Measurements from ENCODE around the gene KRTAP5-1.

KRTAP5-1 gene

DNA sequence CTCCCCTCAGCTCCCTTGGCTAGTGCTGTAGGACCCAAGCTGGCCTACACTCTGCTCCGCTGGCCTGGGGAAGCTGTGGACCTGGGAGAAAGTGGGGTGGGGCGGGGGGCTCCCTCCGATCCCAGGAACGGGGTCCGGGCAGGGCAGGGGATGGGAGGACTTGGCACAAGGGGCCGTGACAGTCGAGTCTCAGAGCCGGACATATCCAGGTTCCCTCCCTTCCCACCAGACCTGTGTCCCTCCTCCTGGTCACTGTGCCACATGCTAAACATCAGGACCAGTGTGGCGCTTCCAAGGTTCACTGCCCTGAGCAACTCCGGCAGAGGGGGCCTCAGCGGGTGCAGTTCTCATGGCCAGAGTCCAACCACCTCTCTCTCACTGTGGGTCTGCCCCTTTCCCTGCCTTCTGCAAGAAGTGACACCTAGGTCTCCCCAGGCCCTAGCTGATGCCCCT lies 15.1 kb downstream of the KRTAP5-1 start:
- Histone ChIP-seq H3K79me2 (ENCODE audit: control insufficient read depth, insufficient read depth, low read length, poor library complexity) (peaks cover 9% of the 10 kb centered on the region), H2AK5ac (ENCODE audit: low read length) (no peak overlapping the region), H2BK5ac (ENCODE audit: low read depth, low read length, poor library complexity) (no peak overlapping the region)

DNA sequence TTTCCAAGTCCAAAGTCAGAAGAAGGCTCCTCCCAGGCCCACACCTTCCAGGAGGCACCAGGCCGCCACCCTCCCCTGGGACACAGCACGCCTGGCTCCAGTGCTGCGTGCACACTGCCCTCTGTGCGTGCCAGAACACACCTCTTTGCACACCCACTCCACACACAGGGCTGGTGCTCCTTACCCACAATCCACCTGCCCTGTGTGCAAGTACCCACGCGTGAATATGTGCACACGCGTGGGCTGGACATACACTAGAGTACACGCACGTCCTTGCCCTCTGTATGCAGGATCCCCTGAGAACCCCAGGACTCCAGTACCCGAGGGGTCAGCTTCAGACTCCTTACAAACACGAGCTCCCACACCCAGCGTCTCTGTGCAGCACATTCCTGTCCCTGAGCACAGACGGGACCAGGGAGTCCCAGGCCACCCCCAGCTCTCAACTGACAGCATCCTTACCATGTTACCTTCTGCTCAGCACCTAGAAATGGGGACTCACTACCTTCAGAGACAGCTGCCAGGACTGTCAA lies 15.8 kb downstream of the KRTAP5-1 start:
- Histone ChIP-seq H3K18ac (ENCODE audit: low read length) (no peak overlapping the region), H3K14ac (ENCODE audit: low read length) (no peak overlapping the region), H3K79me1 (ENCODE audit: low read length) (peaks cover 11% of the 10 kb centered on the region), H3K4me3 (ENCODE audit: low read depth, low read length) (peak overlapping the region; percentile 53), H4K8ac (ENCODE audit: low read depth, low read length) (no peak overlapping the region), H2BK5ac (ENCODE audit: low read depth, low read length, poor library complexity) (no peak overlapping the region), H3K4me2 (ENCODE audit: low read length) (no peak overlapping the region), H3K23ac (ENCODE audit: low read length) (no peak overlapping the region), H4K91ac (ENCODE audit: low read depth, low read length) (no peak overlapping the region), H3K27ac (ENCODE audit: low read depth, low read length) (no peak overlapping the region), H2AK5ac (ENCODE audit: low read length) (no peak overlapping the region), H2AFZ (ENCODE audit: insufficient read depth, low read length, poor library complexity) (no peak overlapping the region), H3K4me1 (ENCODE audit: control insufficient read depth in 1 of 2, insufficient read depth in 2 of 2, low read length in 2 of 2) (peaks cover 11 to 25% of the 10 kb centered on the region in 2 experiments), H2BK120ac (ENCODE audit: insufficient read depth, low read length, poor library complexity) (no peak overlapping the region), H2BK12ac (ENCODE audit: low read length) (no peak overlapping the region), H3K79me2 (ENCODE audit: control insufficient read depth, insufficient read depth, low read length, poor library complexity) (peaks cover 9% of the 10 kb centered on the region), H3K9me3 (ENCODE audit: insufficient read depth, low read depth, low read length) (peaks cover 1% of the 10 kb centered on the region), H3K36me3 (ENCODE audit: control insufficient read depth in 1 of 2, insufficient read depth in 2 of 2, low read length in 2 of 2) (peaks cover 11 to 15% of the 10 kb centered on the region in 2 experiments), H3K9ac (ENCODE audit: low read length) (no peak overlapping the region), H3K4ac (ENCODE audit: low read depth, low read length) (no peak overlapping the region), H3K27me3 (ENCODE audit: insufficient read depth, low read length) (peaks cover 19% of the 10 kb centered on the region), H4K12ac (ENCODE audit: low read depth, low read length) (no peak overlapping the region)
- DNase-seq, result no peak
- WGBS (ENCODE audit: extremely low coverage, insufficient coverage, insufficient read length), result no CpG with 5 or more reads among the region's 14 CpGs

More for the DNA sequence above, 15.1 kb downstream of the KRTAP5-1 start:
- H3K4ac ChIP-seq (ENCODE audit: low read depth, low read length), result no peak overlapping the region
- no peak overlapping the region for H2AFZ ChIP-seq (ENCODE audit: insufficient read depth, low read length, poor library complexity)
- peaks cover 11% of the 10 kb centered on the region for H3K79me1 ChIP-seq (ENCODE audit: low read length)
- H4K91ac ChIP-seq (ENCODE audit: low read depth, low read length), result no peak overlapping the region
- no peak for DNase-seq
- peaks cover 11 to 12% of the 10 kb centered on the region in 2 experiments for H3K36me3 ChIP-seq (ENCODE audit: control insufficient read depth in 1 of 2, insufficient read depth in 2 of 2, low read length in 2 of 2)
- H3K4me1 ChIP-seq (ENCODE audit: control insufficient read depth in 1 of 2, insufficient read depth in 2 of 2, low read length in 2 of 2), result peaks cover 8 to 20% of the 10 kb centered on the region in 2 experiments
- H3K27ac ChIP-seq (ENCODE audit: low read depth, low read length), result no peak overlapping the region
- no peak overlapping the region for H3K4me2 ChIP-seq (ENCODE audit: low read length)
- H3K23ac ChIP-seq (ENCODE audit: low read length), result no peak overlapping the region
- H3K27me3 ChIP-seq (ENCODE audit: insufficient read depth, low read length), result peaks cover 19% of the 10 kb centered on the region
- peaks cover 1% of the 10 kb centered on the region for H3K9me3 ChIP-seq (ENCODE audit: insufficient read depth, low read depth, low read length)
- H2BK120ac ChIP-seq (ENCODE audit: insufficient read depth, low read length, poor library complexity), result no peak overlapping the region
- H2BK12ac ChIP-seq (ENCODE audit: low read length), result no peak overlapping the region
- no peak overlapping the region for H3K14ac ChIP-seq (ENCODE audit: low read length)
- H4K8ac ChIP-seq (ENCODE audit: low read depth, low read length), result no peak overlapping the region
- H4K12ac ChIP-seq (ENCODE audit: low read depth, low read length), result no peak overlapping the region
- no peak overlapping the region for H3K9ac ChIP-seq (ENCODE audit: low read length)
- H3K4me3 ChIP-seq (ENCODE audit: low read depth, low read length), result no peak overlapping the region
- no peak overlapping the region for H3K18ac ChIP-seq (ENCODE audit: low read length)
- WGBS (ENCODE audit: extremely low coverage, insufficient coverage, insufficient read length), result no CpG with 5 or more reads among the region's 11 CpGs

DNA sequence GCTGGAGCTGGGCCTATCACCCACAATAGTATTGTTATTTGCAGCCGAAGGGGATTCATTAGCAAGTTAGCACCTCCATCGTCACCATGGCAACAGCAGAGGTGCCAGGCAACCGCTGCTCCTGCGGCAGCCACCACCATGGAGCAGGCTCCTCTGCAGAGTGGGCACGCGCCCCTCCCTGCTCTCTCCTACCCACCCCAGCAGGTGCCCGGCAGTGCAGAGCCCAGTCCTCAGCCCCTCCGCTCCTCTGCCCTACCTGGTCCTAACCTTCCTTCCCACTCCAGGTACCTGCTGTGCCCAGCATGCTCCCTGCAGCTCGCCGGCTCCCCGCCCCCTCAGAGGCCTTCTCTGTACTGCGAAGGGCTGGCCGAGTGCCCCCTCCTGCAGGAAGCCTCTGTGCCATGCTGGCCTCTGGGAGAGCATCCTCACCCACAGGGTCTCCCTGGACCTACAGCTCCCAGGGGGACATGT lies 16.6 kb downstream of the KRTAP5-1 start:
- Histone ChIP-seq H3K27ac (ENCODE audit: low read depth, low read length) (no peak overlapping the region), H3K36me3 (ENCODE audit: control insufficient read depth in 1 of 2, insufficient read depth in 2 of 2, low read length in 2 of 2) (peaks cover 16 to 21% of the 10 kb centered on the region in 2 experiments), H3K14ac (ENCODE audit: low read length) (no peak overlapping the region), H3K18ac (ENCODE audit: low read length) (no peak overlapping the region), H3K79me2 (ENCODE audit: control insufficient read depth, insufficient read depth, low read length, poor library complexity) (peaks cover 9% of the 10 kb centered on the region), H2BK5ac (ENCODE audit: low read depth, low read length, poor library complexity) (no peak overlapping the region), H3K23ac (ENCODE audit: low read length) (no peak overlapping the region), H3K4me1 (ENCODE audit: control insufficient read depth in 1 of 2, insufficient read depth in 2 of 2, low read length in 2 of 2) (peaks cover 7 to 20% of the 10 kb centered on the region in 2 experiments), H4K8ac (ENCODE audit: low read depth, low read length) (no peak overlapping the region), H3K4me2 (ENCODE audit: low read length) (no peak overlapping the region), H3K4me3 (ENCODE audit: low read depth, low read length) (no peak overlapping the region), H4K12ac (ENCODE audit: low read depth, low read length) (no peak overlapping the region), H2AK5ac (ENCODE audit: low read length) (no peak overlapping the region), H3K27me3 (ENCODE audit: insufficient read depth, low read length) (peaks cover 10% of the 10 kb centered on the region), H3K9ac (ENCODE audit: low read length) (no peak overlapping the region), H2BK12ac (ENCODE audit: low read length) (no peak overlapping the region), H3K4ac (ENCODE audit: low read depth, low read length) (no peak overlapping the region), H3K79me1 (ENCODE audit: low read length) (peaks cover 11% of the 10 kb centered on the region), H4K91ac (ENCODE audit: low read depth, low read length) (no peak overlapping the region), H2BK120ac (ENCODE audit: insufficient read depth, low read length, poor library complexity) (no peak overlapping the region), H2AFZ (ENCODE audit: insufficient read depth, low read length, poor library complexity) (no peak overlapping the region), H3K9me3 (ENCODE audit: insufficient read depth, low read depth, low read length) (peaks cover 1% of the 10 kb centered on the region)
- no peak for DNase-seq
- no CpG with 5 or more reads among the region's 13 CpGs for WGBS (ENCODE audit: extremely low coverage, insufficient coverage, insufficient read length)

DNA sequence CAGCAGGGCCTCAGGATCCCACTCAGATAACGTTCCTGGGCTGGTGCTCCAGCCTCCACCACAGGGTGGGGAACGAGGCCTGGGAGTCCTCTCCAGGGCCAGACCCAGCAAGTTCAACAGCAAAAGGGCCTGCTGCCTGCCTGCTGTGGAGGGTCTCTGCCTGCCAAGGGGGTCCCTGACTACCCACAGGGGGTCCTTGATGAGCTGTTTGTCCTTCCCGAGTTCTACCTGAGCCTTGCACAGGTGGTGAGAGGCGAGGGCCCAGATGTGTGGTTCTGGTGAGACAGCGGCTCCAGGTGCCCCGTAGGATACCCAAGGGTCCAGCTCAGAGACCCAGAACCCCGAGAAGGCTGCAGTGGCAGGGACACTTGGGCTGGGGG lies 17.4 kb downstream of the KRTAP5-1 start:
- Histone ChIP-seq H3K4me1 (ENCODE audit: control insufficient read depth in 1 of 2, insufficient read depth in 2 of 2, low read length in 2 of 2) (peaks cover 7 to 16% of the 10 kb centered on the region in 2 experiments), H3K4ac (ENCODE audit: low read depth, low read length) (no peak overlapping the region), H3K79me1 (ENCODE audit: low read length) (peaks cover 9% of the 10 kb centered on the region), H3K23ac (ENCODE audit: low read length) (no peak overlapping the region), H2BK12ac (ENCODE audit: low read length) (no peak overlapping the region), H3K14ac (ENCODE audit: low read length) (no peak overlapping the region), H3K9me3 (ENCODE audit: insufficient read depth, low read depth, low read length) (peaks cover 1% of the 10 kb centered on the region), H2AK5ac (ENCODE audit: low read length) (no peak overlapping the region), H3K36me3 (ENCODE audit: control insufficient read depth in 1 of 2, insufficient read depth in 2 of 2, low read length in 2 of 2) (peaks cover 24 to 29% of the 10 kb centered on the region in 2 experiments), H2BK5ac (ENCODE audit: low read depth, low read length, poor library complexity) (no peak overlapping the region), H3K27ac (ENCODE audit: low read depth, low read length) (no peak overlapping the region), H4K8ac (ENCODE audit: low read depth, low read length) (no peak overlapping the region), H2AFZ (ENCODE audit: insufficient read depth, low read length, poor library complexity) (no peak overlapping the region), H3K18ac (ENCODE audit: low read length) (no peak overlapping the region), H3K4me2 (ENCODE audit: low read length) (no peak overlapping the region), H3K27me3 (ENCODE audit: insufficient read depth, low read length) (peaks cover 3% of the 10 kb centered on the region), H4K91ac (ENCODE audit: low read depth, low read length) (no peak overlapping the region), H3K4me3 (ENCODE audit: low read depth, low read length) (no peak overlapping the region), H3K9ac (ENCODE audit: low read length) (no peak overlapping the region), H4K12ac (ENCODE audit: low read depth, low read length) (no peak overlapping the region), H2BK120ac (ENCODE audit: insufficient read depth, low read length, poor library complexity) (no peak overlapping the region), H3K79me2 (ENCODE audit: control insufficient read depth, insufficient read depth, low read length, poor library complexity) (peaks cover 9% of the 10 kb centered on the region)
- no CpG with 5 or more reads among the region's 7 CpGs for WGBS (ENCODE audit: extremely low coverage, insufficient coverage, insufficient read length)
- DNase-seq, result no peak

Data from trophoblast cell (in vitro differentiated cells and primary cell).